T-helper 2 cell treated with Interferon-gamma antibody and Interleukin-4, amounts not matched to agents 5 μg/mL and 100 μg/mL, for 36 hours (primary cell): ENCODE measurements around the gene CDK5RAP1.

ENCODE experiments used
- DNase-seq: peaks from one replicate; pipeline ENCODE4 v3.0.0; 2021; ENCODE audit warnings: low spot score
- H3K27ac Mint-ChIP-seq: one replicate; pipeline ENCODE4 v1.8.0; 2021; ENCODE audit warnings: mild to moderate bottlenecking, mixed read lengths
- H3K27me3 Mint-ChIP-seq: one replicate; pipeline ENCODE4 v1.8.0; 2021; ENCODE audit warnings: low read depth, mixed read lengths
- H3K36me3 Mint-ChIP-seq: one replicate; pipeline ENCODE4 v1.8.0; 2021; ENCODE audit warnings: low read depth, mixed read lengths
- H3K4me1 Mint-ChIP-seq: one replicate; pipeline ENCODE4 v1.8.0; 2021; ENCODE audit warnings: low read depth, mixed read lengths
- H3K4me3 Mint-ChIP-seq: one replicate; pipeline ENCODE4 v1.8.0; 2022; ENCODE audit warnings: mild to moderate bottlenecking, moderate library complexity, mixed read lengths
- H3K9me3 Mint-ChIP-seq: one replicate; pipeline ENCODE4 v1.8.0; 2021; ENCODE audit warnings: mixed read lengths

Gene CDK5RAP1

DNA sequence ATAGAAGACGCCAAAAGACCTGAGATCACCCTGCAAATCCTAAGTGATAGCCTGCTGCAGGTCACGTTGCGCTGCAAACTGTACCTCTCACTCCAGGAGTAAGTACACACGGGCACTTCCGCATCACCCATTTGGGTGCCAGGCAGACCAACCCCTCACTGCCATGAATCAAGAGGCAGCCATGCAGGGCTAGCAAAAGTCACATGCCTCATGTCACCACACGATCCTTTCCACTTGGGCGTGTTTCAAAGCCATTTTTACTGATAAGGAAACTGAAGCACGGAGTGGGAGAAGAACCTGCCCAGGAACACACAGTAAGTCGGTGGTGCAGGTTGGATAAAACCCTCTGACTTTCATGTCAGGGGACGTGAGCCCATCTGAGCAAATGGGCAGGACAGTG, 81.3 kb downstream of the CDK5RAP1 start:
- no peaks in the 10 kb centered on the region for H3K9me3 Mint-ChIP-seq
- no peak overlapping the region for H3K27ac Mint-ChIP-seq
- no peaks in the 10 kb centered on the region for H3K4me1 Mint-ChIP-seq
- no peaks in the 10 kb centered on the region for H3K27me3 Mint-ChIP-seq
- DNase-seq = no peak
- H3K4me3 Mint-ChIP-seq = no peak overlapping the region
- no peaks in the 10 kb centered on the region for H3K36me3 Mint-ChIP-seq

GRCh38 chr20:33318096-33318429, 83.3 kb downstream of the CDK5RAP1 start:
- Mint-ChIP-seq H3K27me3 (no peaks in the 10 kb centered on the region), H3K27ac (no peak overlapping the region), H3K4me1 (no peaks in the 10 kb centered on the region), H3K4me3 (no peak overlapping the region), H3K9me3 (no peaks in the 10 kb centered on the region), H3K36me3 (no peaks in the 10 kb centered on the region)
- DNase-seq = no peak

- H3K4me3 Mint-ChIP-seq = no peak overlapping the region
- no peak for DNase-seq
- no peaks in the 10 kb centered on the region for H3K9me3 Mint-ChIP-seq
- H3K4me1 Mint-ChIP-seq = no peaks in the 10 kb centered on the region
- H3K27me3 Mint-ChIP-seq = no peaks in the 10 kb centered on the region
- H3K27ac Mint-ChIP-seq = no peak overlapping the region
- H3K36me3 Mint-ChIP-seq = no peaks in the 10 kb centered on the region
These were observed 83.8 kb downstream of the CDK5RAP1 start for GRCh38 chr20:33317424-33318095.

- Mint-ChIP-seq H3K36me3 (no peaks in the 10 kb centered on the region), H3K4me3 (no peak overlapping the region), H3K27ac (no peak overlapping the region), H3K9me3 (no peaks in the 10 kb centered on the region), H3K4me1 (no peaks in the 10 kb centered on the region), H3K27me3 (no peaks in the 10 kb centered on the region)
- DNase-seq = no peak
These were observed 84.4 kb downstream of the CDK5RAP1 start for GRCh38 chr20:33316958-33317357.

DNA sequence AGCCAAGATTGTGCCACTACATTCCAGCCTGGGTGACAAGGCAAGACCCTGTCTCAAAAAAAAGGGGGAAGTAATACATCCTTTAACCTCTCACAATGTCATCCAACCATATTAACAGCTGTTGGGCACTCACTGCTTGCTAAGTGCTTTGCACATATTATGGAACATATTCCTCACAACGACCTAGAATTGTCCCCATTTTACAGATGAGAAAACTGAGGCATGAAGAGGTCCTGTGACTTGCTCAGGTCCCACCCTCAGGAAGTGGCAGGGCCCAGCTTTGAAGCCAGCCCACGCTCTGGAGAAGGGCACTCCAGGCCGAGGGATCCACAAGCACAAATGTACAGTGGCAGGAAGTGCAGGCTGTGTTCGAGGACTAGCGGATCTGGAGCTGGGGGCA, 85.0 kb downstream of the CDK5RAP1 start:
- Mint-ChIP-seq H3K36me3 (no peaks in the 10 kb centered on the region), H3K27ac (no peak overlapping the region), H3K27me3 (no peaks in the 10 kb centered on the region), H3K9me3 (no peaks in the 10 kb centered on the region), H3K4me3 (no peak overlapping the region), H3K4me1 (no peaks in the 10 kb centered on the region)
- no peak for DNase-seq

DNA sequence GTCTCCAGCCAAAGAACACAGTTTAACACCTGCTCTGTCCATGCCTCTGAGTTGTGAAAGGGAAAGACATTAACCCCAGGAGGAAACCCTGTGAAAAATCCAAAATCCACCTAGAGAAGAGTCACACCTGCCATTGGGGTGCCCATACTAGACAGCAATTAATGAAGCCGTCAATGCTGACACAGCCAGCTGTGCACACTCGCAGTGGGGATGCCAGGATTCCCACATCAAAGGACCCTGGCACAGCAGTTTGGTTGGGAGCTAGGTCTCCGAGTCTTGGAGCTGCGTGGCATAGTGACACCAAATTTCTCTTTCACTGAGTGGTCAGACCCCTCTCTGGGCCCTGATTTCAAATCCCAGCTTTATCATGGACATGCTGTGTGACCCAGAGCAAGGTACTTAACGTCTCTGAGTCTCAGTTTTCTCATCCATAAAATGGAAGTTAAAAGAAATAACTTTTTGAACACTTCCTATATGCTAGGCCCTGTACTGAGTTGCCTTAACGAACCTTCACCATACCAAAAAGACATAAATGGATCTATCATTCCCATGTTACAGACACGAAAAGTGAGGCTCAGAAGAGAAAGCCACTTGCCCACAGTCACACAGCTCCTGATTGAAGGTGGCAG, 87.5 kb downstream of the CDK5RAP1 start:
- Mint-ChIP-seq H3K4me3 (no peak overlapping the region), H3K27me3 (no peaks in the 10 kb centered on the region), H3K4me1 (no peaks in the 10 kb centered on the region), H3K27ac (no peak overlapping the region), H3K9me3 (no peaks in the 10 kb centered on the region), H3K36me3 (no peaks in the 10 kb centered on the region)
- DNase-seq = no peak

- H3K27ac Mint-ChIP-seq = no peak overlapping the region
- DNase-seq = no peak
- H3K4me3 Mint-ChIP-seq = no peak overlapping the region
- H3K4me1 Mint-ChIP-seq = no peaks in the 10 kb centered on the region
- H3K27me3 Mint-ChIP-seq = no peaks in the 10 kb centered on the region
- H3K9me3 Mint-ChIP-seq = no peaks in the 10 kb centered on the region
- no peaks in the 10 kb centered on the region for H3K36me3 Mint-ChIP-seq
These were observed 88.7 kb downstream of the CDK5RAP1 start for GRCh38 chr20:33312583-33312982.

GRCh38 chr20:33311996-33312395, 89.3 kb downstream of the CDK5RAP1 start:
- no peak for DNase-seq
- H3K4me3 Mint-ChIP-seq = no peak overlapping the region
- no peaks in the 10 kb centered on the region for H3K4me1 Mint-ChIP-seq
- no peaks in the 10 kb centered on the region for H3K27me3 Mint-ChIP-seq
- H3K27ac Mint-ChIP-seq = no peak overlapping the region
- H3K36me3 Mint-ChIP-seq = no peaks in the 10 kb centered on the region
- H3K9me3 Mint-ChIP-seq = no peaks in the 10 kb centered on the region

- Mint-ChIP-seq H3K27ac (no peak overlapping the region), H3K27me3 (no peaks in the 10 kb centered on the region), H3K4me3 (no peak overlapping the region), H3K36me3 (no peaks in the 10 kb centered on the region), H3K9me3 (no peaks in the 10 kb centered on the region), H3K4me1 (no peaks in the 10 kb centered on the region)
- no peak for DNase-seq
These were observed 90.3 kb downstream of the CDK5RAP1 start for GRCh38 chr20:33311011-33311410.

DNA sequence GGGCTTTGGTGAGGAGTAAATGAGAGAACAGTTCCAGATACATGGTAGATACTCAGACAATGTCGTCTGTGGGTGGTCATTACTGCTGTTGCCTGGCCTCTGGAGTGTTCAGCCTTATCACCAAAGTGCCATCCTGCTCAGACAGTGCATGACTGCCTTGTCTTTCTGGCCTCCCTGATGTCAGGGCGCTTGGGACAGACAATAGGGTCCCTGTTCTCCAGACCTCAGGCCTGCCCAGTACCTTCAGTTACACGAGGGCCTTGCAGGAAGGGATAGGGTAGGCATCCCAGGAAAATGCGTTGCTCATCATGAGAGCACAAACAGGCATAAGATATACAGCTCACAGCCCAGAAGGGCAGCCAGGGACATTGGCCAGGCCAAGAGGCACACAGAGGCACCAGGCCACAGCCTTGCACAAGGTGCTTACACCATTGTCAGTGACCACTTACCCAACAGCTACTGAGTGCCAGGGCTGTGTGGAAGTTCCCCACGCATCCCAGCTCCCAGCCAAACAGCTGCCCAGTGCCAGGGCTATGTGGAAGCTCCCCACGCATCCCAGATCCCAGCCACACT, 90.9 kb downstream of the CDK5RAP1 start:
- Mint-ChIP-seq H3K4me3 (no peak overlapping the region), H3K27me3 (no peaks in the 10 kb centered on the region), H3K9me3 (no peaks in the 10 kb centered on the region), H3K36me3 (no peaks in the 10 kb centered on the region), H3K4me1 (no peaks in the 10 kb centered on the region), H3K27ac (no peak overlapping the region)
- no peak for DNase-seq

GRCh38 chr20:33309631-33310030, 91.7 kb downstream of the CDK5RAP1 start:
- Mint-ChIP-seq H3K4me3 (no peak overlapping the region), H3K9me3 (no peaks in the 10 kb centered on the region), H3K36me3 (no peaks in the 10 kb centered on the region), H3K4me1 (no peaks in the 10 kb centered on the region), H3K27ac (no peak overlapping the region), H3K27me3 (no peaks in the 10 kb centered on the region)
- no peak for DNase-seq
